ENCODE results near the gene RORB. TPM values are rescaled to one million over a fixed set of nuclear protein-coding genes. Genes with fewer than 3 reads are reported as not detected.

The RORB gene
- total RNA-seq, 1 experiment from 2014 or later, result 0.08 TPM

- Histone ChIP-seq H3K36me3 (ENCODE audit: control insufficient read depth, insufficient read depth, low read length) (no peaks in the 10 kb centered on the region), H3K4me1 (ENCODE audit: control insufficient read depth, insufficient read depth, low read length) (no peaks in the 10 kb centered on the region), H3K4me3 (ENCODE audit: low read depth in 2 of 2, low read length in 2 of 2) (no peak overlapping the region), H3K27me3 (ENCODE audit: control insufficient read depth, insufficient read depth, low read length) (no peaks in the 10 kb centered on the region), H3K9me3 (ENCODE audit: control insufficient read depth, insufficient read depth, low read depth, low read length) (no peaks in the 10 kb centered on the region), H3K27ac (ENCODE audit: low read length) (no peak overlapping the region)
- no peak for TF ChIP-seq POLR2AphosphoS5 (IDR thresholded peaks at IDR 0.05; ENCODE audit: low read depth, low read length)
- TF ChIP-seq, protein P1, sequence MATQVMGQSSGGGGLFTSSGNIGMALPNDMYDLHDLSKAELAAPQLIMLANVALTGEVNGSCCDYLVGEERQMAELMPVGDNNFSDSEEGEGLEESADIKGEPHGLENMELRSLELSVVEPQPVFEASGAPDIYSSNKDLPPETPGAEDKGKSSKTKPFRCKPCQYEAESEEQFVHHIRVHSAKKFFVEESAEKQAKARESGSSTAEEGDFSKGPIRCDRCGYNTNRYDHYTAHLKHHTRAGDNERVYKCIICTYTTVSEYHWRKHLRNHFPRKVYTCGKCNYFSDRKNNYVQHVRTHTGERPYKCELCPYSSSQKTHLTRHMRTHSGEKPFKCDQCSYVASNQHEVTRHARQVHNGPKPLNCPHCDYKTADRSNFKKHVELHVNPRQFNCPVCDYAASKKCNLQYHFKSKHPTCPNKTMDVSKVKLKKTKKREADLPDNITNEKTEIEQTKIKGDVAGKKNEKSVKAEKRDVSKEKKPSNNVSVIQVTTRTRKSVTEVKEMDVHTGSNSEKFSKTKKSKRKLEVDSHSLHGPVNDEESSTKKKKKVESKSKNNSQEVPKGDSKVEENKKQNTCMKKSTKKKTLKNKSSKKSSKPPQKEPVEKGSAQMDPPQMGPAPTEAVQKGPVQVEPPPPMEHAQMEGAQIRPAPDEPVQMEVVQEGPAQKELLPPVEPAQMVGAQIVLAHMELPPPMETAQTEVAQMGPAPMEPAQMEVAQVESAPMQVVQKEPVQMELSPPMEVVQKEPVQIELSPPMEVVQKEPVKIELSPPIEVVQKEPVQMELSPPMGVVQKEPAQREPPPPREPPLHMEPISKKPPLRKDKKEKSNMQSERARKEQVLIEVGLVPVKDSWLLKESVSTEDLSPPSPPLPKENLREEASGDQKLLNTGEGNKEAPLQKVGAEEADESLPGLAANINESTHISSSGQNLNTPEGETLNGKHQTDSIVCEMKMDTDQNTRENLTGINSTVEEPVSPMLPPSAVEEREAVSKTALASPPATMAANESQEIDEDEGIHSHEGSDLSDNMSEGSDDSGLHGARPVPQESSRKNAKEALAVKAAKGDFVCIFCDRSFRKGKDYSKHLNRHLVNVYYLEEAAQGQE (IDR thresholded peaks at IDR 0.05; ENCODE audit: insufficient read depth in 1 of 2, low read depth in 2 of 2, low read length in 1 of 2), result no peak
- no peak for TF ChIP-seq TCF7L2 (IDR thresholded peaks at IDR 0.05; ENCODE audit: low read depth, low read length)
- TF ChIP-seq SIN3A (IDR thresholded peaks at IDR 0.05; ENCODE audit: borderline replicate concordance, insufficient read depth, low read depth, low read length), result no peak
- TF ChIP-seq CTCF (IDR thresholded peaks at IDR 0.05), result no peak
- ChIA-PET POLR2A (no interaction called here), CTCF (no interaction called here)
- in situ Hi-C loops (cut with HindIII; ENCODE audit: low pct_unique_long_range_greater_than_20kb, low sequenced_read_pairs) (no loop called here), intact Hi-C loops (cut with micrococcal nuclease; ENCODE audit: unreplicated experiment) (no loop called here)
- BruUV-seq (replicated peaks), result no TSS peak
- ATAC-seq, result no peak
- no peak for DNase-seq (ENCODE audit: low read depth, low spot score)
Measured at GRCh38 chr9:74463825-74464224, 33.3 kb upstream of the RORB start.

GRCh38 chr9:74478606-74479005 lies 18.5 kb upstream of the RORB start:
- in situ Hi-C loops (cut with HindIII; ENCODE audit: low pct_unique_long_range_greater_than_20kb, low sequenced_read_pairs) (no loop called here), intact Hi-C loops (cut with micrococcal nuclease; ENCODE audit: unreplicated experiment) (no loop called here)
- no peak for ATAC-seq
- DNase-seq (ENCODE audit: low read depth, low spot score), result no peak
- ChIA-PET CTCF (no interaction called here), POLR2A (no interaction called here)
- no peaks in the 10 kb centered on the region for H3K36me3 ChIP-seq (ENCODE audit: control insufficient read depth, insufficient read depth, low read length)
- H3K4me1 ChIP-seq (ENCODE audit: control insufficient read depth, insufficient read depth, low read length), result no peaks in the 10 kb centered on the region
- no peaks in the 10 kb centered on the region for H3K9me3 ChIP-seq (ENCODE audit: control insufficient read depth, insufficient read depth, low read depth, low read length)
- no peaks in the 10 kb centered on the region for H3K27me3 ChIP-seq (ENCODE audit: control insufficient read depth, insufficient read depth, low read length)
- BruUV-seq (replicated peaks), result no TSS peak
- no peak overlapping the region for H3K27ac ChIP-seq (ENCODE audit: low read length)
- no peak for TF ChIP-seq CTCF (IDR thresholded peaks at IDR 0.05)
- no peak for TF ChIP-seq TCF7L2 (IDR thresholded peaks at IDR 0.05; ENCODE audit: low read depth, low read length)
- TF ChIP-seq, protein P1 (IDR thresholded peaks at IDR 0.05; ENCODE audit: insufficient read depth in 1 of 2, low read depth in 2 of 2, low read length in 1 of 2), result no peak
- no peak for TF ChIP-seq POLR2AphosphoS5 (IDR thresholded peaks at IDR 0.05; ENCODE audit: low read depth, low read length)
- TF ChIP-seq SIN3A (IDR thresholded peaks at IDR 0.05; ENCODE audit: borderline replicate concordance, insufficient read depth, low read depth, low read length), result no peak
- no peak overlapping the region for H3K4me3 ChIP-seq (ENCODE audit: low read depth in 2 of 2, low read length in 2 of 2)

Data from Panc1 (cell line).